Keratinocyte (primary cell): ENCODE data around the gene PM20D1. TPM values are rescaled to one million over a fixed set of nuclear protein-coding genes. Genes with fewer than 3 reads are reported as not detected.

ENCODE experiments used
- DNase-seq: peaks from one replicate; pipeline ENCODE4 v3.0.0-alpha.2; 2011; ENCODE audit warnings: low read depth, missing footprints, low spot score
- FAIRE-seq: peaks from 2 replicates; lab custom pipeline; 2011; peaks lifted over from hg19 to GRCh38; lab: Jason Lieb, UNC
- H2AFZ ChIP-seq: 2 replicates; pipeline ENCODE4 v1.6.0; 2012; ENCODE audit warnings: low read length, control low read depth, inconsistent platforms; ENCODE audit not compliant: control insufficient read depth
- H3K27ac ChIP-seq: 2 replicates; pipeline ENCODE4 v1.5.1; 2011; ENCODE audit warnings: low read length; ENCODE audit not compliant: control insufficient read depth, insufficient read depth
- H3K27me3 ChIP-seq: 3 replicates; pipeline ENCODE4 v1.6.0; 2011; ENCODE audit warnings: low read length; ENCODE audit not compliant: control insufficient read depth, insufficient read depth; ENCODE audit errors: extremely low read depth
- H3K36me3 ChIP-seq, 2 experiments: 2 replicates in 1 of 2; 3 replicates in 1 of 2; pipeline ENCODE4 v1.5.1; 2011; ENCODE audit warnings: low read length in 2 of 2, mild to moderate bottlenecking in 1 of 2; ENCODE audit not compliant: control insufficient read depth in 2 of 2, insufficient read depth in 2 of 2; ENCODE audit errors: extremely low read depth in 1 of 2
- H3K4me1 ChIP-seq: 3 replicates; pipeline ENCODE4 v1.5.1; 2011; ENCODE audit warnings: low read length; ENCODE audit not compliant: control insufficient read depth, insufficient read depth; ENCODE audit errors: extremely low read depth
- H3K4me2 ChIP-seq: 3 replicates; pipeline ENCODE4 v1.6.0; 2011; ENCODE audit warnings: low read depth, low read length; ENCODE audit not compliant: control insufficient read depth, insufficient read depth; ENCODE audit errors: extremely low read depth
- H3K4me3 ChIP-seq, 3 experiments: fragments of 200-600 bp in 1 of 3; sonication (generic) in 1 of 3; 2 replicates in 2 of 3; 3 replicates in 1 of 3; pipeline ENCODE4 v1.5.1; 2011 to 2016; ENCODE audit warnings: low read length in 3 of 3, mild to moderate bottlenecking in 3 of 3, control low read depth in 2 of 3, inconsistent platforms in 1 of 3, low read depth in 1 of 3, mixed read lengths in 1 of 3, mixed run types in 1 of 3, moderate library complexity in 1 of 3; ENCODE audit not compliant: control insufficient read depth in 2 of 3, insufficient read depth in 2 of 3; ENCODE audit errors: extremely low read depth in 1 of 3
- H3K79me2 ChIP-seq: 2 replicates; pipeline ENCODE4 v1.6.0; 2012; ENCODE audit warnings: low read length; ENCODE audit not compliant: control insufficient read depth, insufficient read depth
- H3K9ac ChIP-seq: 3 replicates; pipeline ENCODE4 v1.6.0; 2011; ENCODE audit warnings: low read length; ENCODE audit not compliant: control insufficient read depth, insufficient read depth; ENCODE audit errors: extremely low read depth
- H3K9me1 ChIP-seq: 3 replicates; pipeline ENCODE4 v1.6.0; 2011; ENCODE audit warnings: low read length; ENCODE audit not compliant: control insufficient read depth, insufficient read depth; ENCODE audit errors: extremely low read depth
- H3K9me3 ChIP-seq: 2 replicates; pipeline ENCODE4 v1.5.1; 2012; ENCODE audit warnings: low read depth, low read length; ENCODE audit not compliant: control insufficient read depth
- H4K20me1 ChIP-seq: 3 replicates; pipeline ENCODE4 v1.6.0; 2011; ENCODE audit warnings: low read length; ENCODE audit not compliant: control insufficient read depth, insufficient read depth; ENCODE audit errors: extremely low read depth
- EZH2 ChIP-seq: IDR thresholded peaks from one replicate; pipeline ENCODE4 v1.6.1; 2012; ENCODE audit warnings: inconsistent platforms, mild to moderate bottlenecking, low read length, moderate library complexity
- dilution Hi-C: fragments of 300-500 bp; cut with MboI; formaldehyde crosslinking; loops from one replicate; pipeline ENCODE4 v1.7.0; 2020; ENCODE audit warnings: low sequenced_read_pairs; ENCODE audit not compliant: extremely low pct_ligation_motif_present
- polyA plus RNA-seq, 5 experiments: library from polyadenylated mRNA; depleted of rRNA in 3 of 5; stranded (reverse) in 3 of 5; stranded (forward) in 1 of 5; unstranded in 1 of 5; fragments of >200 nt; gene quantifications; 1 replicate in 1 of 5; 2 replicates in 3 of 5; 3 replicates in 1 of 5; pipeline versions ENCODE4 v1.2.1 to v1.2.3, GENCODE V29; 2011 to 2012; ENCODE audit warnings: missing spikeins in 2 of 5, low read depth in 1 of 5, low replicate concordance in 1 of 5
- TF ChIP-seq, protein P1 (sequence below), 3 experiments: IDR thresholded peaks in 1 of 3; conservative IDR thresholded peaks in 1 of 3; optimal IDR thresholded peaks in 1 of 3; 2 replicates in 2 of 3; 3 replicates in 1 of 3; pipeline versions ENCODE3 to v1.5.1; 2011; ENCODE audit warnings: low read length in 3 of 3, mild to moderate bottlenecking in 3 of 3, moderate library complexity in 2 of 3, control low read depth in 1 of 3, inconsistent platforms in 1 of 3; ENCODE audit not compliant: insufficient read depth in 2 of 3; ENCODE audit errors: extremely low read depth in 1 of 3

The PM20D1 gene
- polyA plus RNA-seq, 1 donor (not counting 4 experiments of a cell fraction or from before 2014, with no cell fraction given): 0.05 TPM

DNA sequence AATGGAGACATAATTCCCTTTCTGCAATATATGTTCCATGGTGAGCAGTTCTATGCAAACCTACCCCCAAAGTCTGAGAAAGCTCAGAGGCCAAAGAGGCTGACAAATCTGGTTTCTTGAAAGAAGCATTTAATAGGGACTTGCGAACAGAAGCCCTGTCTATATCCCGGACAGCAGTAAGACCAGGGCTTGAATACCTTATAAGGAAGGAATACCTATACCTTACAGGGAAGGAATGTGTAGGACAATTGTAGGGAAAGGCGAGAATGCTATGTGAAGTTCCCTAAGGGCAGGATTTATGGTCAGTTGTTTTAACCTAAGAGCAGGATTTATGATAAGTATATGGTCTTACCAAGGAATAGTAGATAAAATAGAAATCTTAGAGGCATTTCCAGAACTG lies 31.9 kb downstream of the PM20D1 start:
- Histone ChIP-seq H3K9ac (no peak overlapping the region), H3K4me2 (no peak overlapping the region), H3K4me1 (peaks cover 14% of the 10 kb centered on the region), H4K20me1 (no peaks in the 10 kb centered on the region), H3K36me3 (no peaks in the 10 kb centered on the region), H3K9me1 (peaks cover 2% of the 10 kb centered on the region), H2AFZ (no peak overlapping the region), H3K79me2 (no peaks in the 10 kb centered on the region), H3K4me3 (no peak overlapping the region), H3K27me3 (no peaks in the 10 kb centered on the region), H3K9me3 (no peaks in the 10 kb centered on the region), H3K27ac (no peak overlapping the region)
- TF ChIP-seq EZH2: no peak
- dilution Hi-C loops: no loop called here
- FAIRE-seq (no peak), DNase-seq (no peak)

DNA sequence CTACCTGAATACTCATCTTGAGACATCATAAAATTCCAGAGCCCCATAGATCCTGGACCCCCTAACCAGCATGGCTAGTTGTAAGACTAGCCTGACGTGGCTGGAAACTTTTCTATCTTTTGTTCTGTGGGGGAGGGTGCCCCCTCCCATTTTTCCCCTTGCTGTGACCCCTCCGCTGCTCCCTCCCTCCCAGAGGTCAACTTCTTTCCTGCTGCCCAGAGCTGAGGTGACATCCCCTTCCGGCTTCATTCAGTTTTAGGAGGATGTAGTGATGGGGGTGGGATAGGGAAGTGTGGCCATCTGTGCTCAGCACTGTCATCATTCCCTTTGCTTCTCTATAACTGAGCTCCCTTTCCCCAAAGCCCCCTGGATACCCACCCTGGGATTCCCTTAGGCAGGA lies 32.6 kb downstream of the PM20D1 start:
- TF ChIP-seq, protein P1, sequence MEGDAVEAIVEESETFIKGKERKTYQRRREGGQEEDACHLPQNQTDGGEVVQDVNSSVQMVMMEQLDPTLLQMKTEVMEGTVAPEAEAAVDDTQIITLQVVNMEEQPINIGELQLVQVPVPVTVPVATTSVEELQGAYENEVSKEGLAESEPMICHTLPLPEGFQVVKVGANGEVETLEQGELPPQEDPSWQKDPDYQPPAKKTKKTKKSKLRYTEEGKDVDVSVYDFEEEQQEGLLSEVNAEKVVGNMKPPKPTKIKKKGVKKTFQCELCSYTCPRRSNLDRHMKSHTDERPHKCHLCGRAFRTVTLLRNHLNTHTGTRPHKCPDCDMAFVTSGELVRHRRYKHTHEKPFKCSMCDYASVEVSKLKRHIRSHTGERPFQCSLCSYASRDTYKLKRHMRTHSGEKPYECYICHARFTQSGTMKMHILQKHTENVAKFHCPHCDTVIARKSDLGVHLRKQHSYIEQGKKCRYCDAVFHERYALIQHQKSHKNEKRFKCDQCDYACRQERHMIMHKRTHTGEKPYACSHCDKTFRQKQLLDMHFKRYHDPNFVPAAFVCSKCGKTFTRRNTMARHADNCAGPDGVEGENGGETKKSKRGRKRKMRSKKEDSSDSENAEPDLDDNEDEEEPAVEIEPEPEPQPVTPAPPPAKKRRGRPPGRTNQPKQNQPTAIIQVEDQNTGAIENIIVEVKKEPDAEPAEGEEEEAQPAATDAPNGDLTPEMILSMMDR (optimal IDR thresholded peaks at IDR 0.05 in 1 of 3, IDR thresholded peaks at IDR 0.05 in 1 of 3, conservative IDR thresholded peaks at IDR 0.05 in 1 of 3; ENCODE audit: extremely low read depth in 1 of 3, insufficient read depth in 2 of 3, low read length in 3 of 3): no peak
- no peak for TF ChIP-seq EZH2
- H3K27ac ChIP-seq: no peak overlapping the region
- dilution Hi-C loops: no loop called here
- H3K4me2 ChIP-seq: no peak overlapping the region
- H4K20me1 ChIP-seq: no peaks in the 10 kb centered on the region
- no peak for DNase-seq
- no peak overlapping the region for H2AFZ ChIP-seq
- H3K4me3 ChIP-seq: no peak overlapping the region
- no peak for FAIRE-seq
- no peaks in the 10 kb centered on the region for H3K27me3 ChIP-seq
- no peaks in the 10 kb centered on the region for H3K9me3 ChIP-seq
- no peak overlapping the region for H3K9ac ChIP-seq
- H3K4me1 ChIP-seq: peaks cover 14% of the 10 kb centered on the region
- no peaks in the 10 kb centered on the region for H3K79me2 ChIP-seq
- H3K9me1 ChIP-seq: peaks cover 2% of the 10 kb centered on the region
- no peaks in the 10 kb centered on the region for H3K36me3 ChIP-seq

DNA sequence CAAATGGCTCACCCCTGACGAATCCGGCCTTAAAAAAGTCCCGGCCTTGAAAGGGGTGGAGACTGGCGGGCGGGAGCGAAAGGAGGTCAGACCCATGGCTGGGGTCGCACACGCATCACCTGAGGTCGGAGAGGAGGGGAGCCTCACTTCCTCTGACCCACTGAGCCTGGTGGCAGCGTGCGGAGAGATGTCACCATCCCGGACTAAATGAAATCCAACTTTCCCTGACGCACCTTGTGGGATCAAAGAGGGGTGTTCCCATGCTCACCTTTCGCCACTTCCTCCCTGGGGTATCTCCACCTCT lies 36.2 kb downstream of the PM20D1 start:
- H3K9me1 ChIP-seq: peaks cover 2% of the 10 kb centered on the region
- H3K9me3 ChIP-seq: no peaks in the 10 kb centered on the region
- peak; percentile 21 for DNase-seq
- peaks cover 8% of the 10 kb centered on the region for H3K79me2 ChIP-seq
- H3K27me3 ChIP-seq: no peaks in the 10 kb centered on the region
- peak overlapping the region; percentile 80 for H3K27ac ChIP-seq
- peaks cover 19% of the 10 kb centered on the region for H3K4me1 ChIP-seq
- H3K36me3 ChIP-seq: peaks cover 8 to 11% of the 10 kb centered on the region in 2 experiments
- H3K4me2 ChIP-seq: peak overlapping the region; percentile 99
- H4K20me1 ChIP-seq: no peaks in the 10 kb centered on the region
- no peak for TF ChIP-seq EZH2
- peak overlapping the region; percentile 83 for H3K9ac ChIP-seq
- peak overlapping the region; percentile 78 to 89 (median 82) for H3K4me3 ChIP-seq
- dilution Hi-C loops: no loop called here
- peak overlapping the region; percentile 94 for H2AFZ ChIP-seq
- no peak for FAIRE-seq
